ENCODE data around the gene EHBP1.

The EHBP1 gene

GRCh38 chr2:63023444-63023843, 317.9 kb downstream of the EHBP1 start:
- no peaks in the 10 kb centered on the region for H3K9me3 ChIP-seq (ENCODE audit: insufficient read depth, low read depth, low read length)
- no peaks in the 10 kb centered on the region; the same call in 1 of the 2 replicates for H3K36me3 ChIP-seq (ENCODE audit: insufficient read depth, low read length)
- H3K9ac ChIP-seq (ENCODE audit: low read depth, low read length): no peak overlapping the region
- no peak overlapping the region for H3K4me3 ChIP-seq (ENCODE audit: low read length)
- no peak overlapping the region for H3K27ac ChIP-seq (ENCODE audit: low read depth, low read length)
- 0% methylated on average over 1 of the region's 1 CpG for WGBS
- no peaks in the 10 kb centered on the region for H3K27me3 ChIP-seq (ENCODE audit: insufficient read depth, low read length)
- no peaks in the 10 kb centered on the region for H3K4me1 ChIP-seq (ENCODE audit: insufficient read depth, low read length)

- Histone ChIP-seq H3K27ac (ENCODE audit: low read depth, low read length) (no peak overlapping the region), H3K36me3 (ENCODE audit: insufficient read depth, low read length) (no peaks in the 10 kb centered on the region; the same call in 1 of the 2 replicates), H3K4me3 (ENCODE audit: low read length) (no peak overlapping the region), H3K4me1 (ENCODE audit: insufficient read depth, low read length) (no peaks in the 10 kb centered on the region), H3K9me3 (ENCODE audit: insufficient read depth, low read depth, low read length) (no peaks in the 10 kb centered on the region), H3K9ac (ENCODE audit: low read depth, low read length) (no peak overlapping the region), H3K27me3 (ENCODE audit: insufficient read depth, low read length) (no peaks in the 10 kb centered on the region)
- 79% methylated on average over 1 of the region's 2 CpGs for WGBS
These were observed 321.7 kb downstream of the EHBP1 start for GRCh38 chr2:63027220-63027619.

- Histone ChIP-seq H3K27me3 (ENCODE audit: insufficient read depth, low read length) (no peaks in the 10 kb centered on the region), H3K4me1 (ENCODE audit: insufficient read depth, low read length) (peaks cover under 1% of the 10 kb centered on the region; the same call in 1 of the 2 replicates), H3K9me3 (ENCODE audit: insufficient read depth, low read depth, low read length) (no peaks in the 10 kb centered on the region), H3K27ac (ENCODE audit: low read depth, low read length) (no peak overlapping the region), H3K9ac (ENCODE audit: low read depth, low read length) (no peak overlapping the region), H3K4me3 (ENCODE audit: low read length) (no peak overlapping the region), H3K36me3 (ENCODE audit: insufficient read depth, low read length) (no peaks in the 10 kb centered on the region; the same call in 1 of the 2 replicates)
- WGBS: 93% methylated on average over 1 of the region's 1 CpG
These were observed 323.5 kb downstream of the EHBP1 start for GRCh38 chr2:63029058-63029457.

GRCh38 chr2:63034526-63034925, 329.0 kb downstream of the EHBP1 start:
- no peaks in the 10 kb centered on the region for H3K9me3 ChIP-seq (ENCODE audit: insufficient read depth, low read depth, low read length)
- H3K27me3 ChIP-seq (ENCODE audit: insufficient read depth, low read length): no peaks in the 10 kb centered on the region
- peaks cover 17% of the 10 kb centered on the region for H3K4me1 ChIP-seq (ENCODE audit: insufficient read depth, low read length)
- WGBS: 89% methylated on average over 4 of the region's 4 CpGs
- no peaks in the 10 kb centered on the region for H3K36me3 ChIP-seq (ENCODE audit: insufficient read depth, low read length)
- no peak overlapping the region for H3K9ac ChIP-seq (ENCODE audit: low read depth, low read length)
- H3K4me3 ChIP-seq (ENCODE audit: low read length): no peak overlapping the region
- no peak overlapping the region for H3K27ac ChIP-seq (ENCODE audit: low read depth, low read length)

GRCh38 chr2:63035169-63035568, 329.7 kb downstream of the EHBP1 start:
- peaks cover 17% of the 10 kb centered on the region for H3K4me1 ChIP-seq (ENCODE audit: insufficient read depth, low read length)
- no peaks in the 10 kb centered on the region for H3K27me3 ChIP-seq (ENCODE audit: insufficient read depth, low read length)
- WGBS: 94% methylated on average over 2 of the region's 2 CpGs
- H3K27ac ChIP-seq (ENCODE audit: low read depth, low read length): no peak overlapping the region
- H3K9ac ChIP-seq (ENCODE audit: low read depth, low read length): no peak overlapping the region
- H3K36me3 ChIP-seq (ENCODE audit: insufficient read depth, low read length): no peaks in the 10 kb centered on the region
- no peak overlapping the region for H3K4me3 ChIP-seq (ENCODE audit: low read length)
- no peaks in the 10 kb centered on the region for H3K9me3 ChIP-seq (ENCODE audit: insufficient read depth, low read depth, low read length)

GRCh38 chr2:63035660-63036059, 330.1 kb downstream of the EHBP1 start:
- no peak overlapping the region for H3K4me3 ChIP-seq (ENCODE audit: low read length)
- no peaks in the 10 kb centered on the region for H3K9me3 ChIP-seq (ENCODE audit: insufficient read depth, low read depth, low read length)
- no peaks in the 10 kb centered on the region for H3K27me3 ChIP-seq (ENCODE audit: insufficient read depth, low read length)
- WGBS: 96% methylated on average over 2 of the region's 4 CpGs
- no peak overlapping the region for H3K27ac ChIP-seq (ENCODE audit: low read depth, low read length)
- no peaks in the 10 kb centered on the region for H3K36me3 ChIP-seq (ENCODE audit: insufficient read depth, low read length)
- H3K9ac ChIP-seq (ENCODE audit: low read depth, low read length): no peak overlapping the region
- peaks cover 22% of the 10 kb centered on the region for H3K4me1 ChIP-seq (ENCODE audit: insufficient read depth, low read length)

- H3K27me3 ChIP-seq (ENCODE audit: insufficient read depth, low read length): peaks cover 4% of the 10 kb centered on the region; the same call in 1 of the 2 replicates
- peaks cover 43% of the 10 kb centered on the region for H3K4me1 ChIP-seq (ENCODE audit: insufficient read depth, low read length)
- H3K27ac ChIP-seq (ENCODE audit: low read depth, low read length): no peak overlapping the region
- no peaks in the 10 kb centered on the region for H3K9me3 ChIP-seq (ENCODE audit: insufficient read depth, low read depth, low read length)
- H3K4me3 ChIP-seq (ENCODE audit: low read length): no peak overlapping the region
- no peaks in the 10 kb centered on the region for H3K36me3 ChIP-seq (ENCODE audit: insufficient read depth, low read length)
- 94% methylated on average over 4 of the region's 4 CpGs for WGBS
- H3K9ac ChIP-seq (ENCODE audit: low read depth, low read length): no peak overlapping the region
These were observed 332.5 kb downstream of the EHBP1 start for GRCh38 chr2:63038034-63038433.

GRCh38 chr2:63040586-63040985, 335.1 kb downstream of the EHBP1 start:
- H3K27me3 ChIP-seq (ENCODE audit: insufficient read depth, low read length): peaks cover 17% of the 10 kb centered on the region
- no peak overlapping the region for H3K4me3 ChIP-seq (ENCODE audit: low read length)
- no peak overlapping the region for H3K9ac ChIP-seq (ENCODE audit: low read depth, low read length)
- H3K36me3 ChIP-seq (ENCODE audit: insufficient read depth, low read length): no peaks in the 10 kb centered on the region
- H3K27ac ChIP-seq (ENCODE audit: low read depth, low read length): no peak overlapping the region
- peaks cover 48% of the 10 kb centered on the region for H3K4me1 ChIP-seq (ENCODE audit: insufficient read depth, low read length)
- 88% methylated on average over 1 of the region's 1 CpG for WGBS
- no peaks in the 10 kb centered on the region for H3K9me3 ChIP-seq (ENCODE audit: insufficient read depth, low read depth, low read length)

- Histone ChIP-seq H3K4me1 (ENCODE audit: insufficient read depth, low read length) (peaks cover 56% of the 10 kb centered on the region), H3K27ac (ENCODE audit: low read depth, low read length) (no peak overlapping the region), H3K9ac (ENCODE audit: low read depth, low read length) (no peak overlapping the region), H3K9me3 (ENCODE audit: insufficient read depth, low read depth, low read length) (no peaks in the 10 kb centered on the region), H3K36me3 (ENCODE audit: insufficient read depth, low read length) (no peaks in the 10 kb centered on the region), H3K4me3 (ENCODE audit: low read length) (no peak overlapping the region), H3K27me3 (ENCODE audit: insufficient read depth, low read length) (peaks cover 27% of the 10 kb centered on the region)
- WGBS: 86% methylated on average over 1 of the region's 1 CpG
These were observed 336.1 kb downstream of the EHBP1 start for GRCh38 chr2:63041592-63041991.

GRCh38 chr2:63044362-63045327, 339.1 kb downstream of the EHBP1 start:
- Histone ChIP-seq H3K4me1 (ENCODE audit: insufficient read depth, low read length) (peaks cover 60% of the 10 kb centered on the region), H3K36me3 (ENCODE audit: insufficient read depth, low read length) (no peaks in the 10 kb centered on the region), H3K9ac (ENCODE audit: low read depth, low read length) (peak overlapping the region; percentile 51), H3K27me3 (ENCODE audit: insufficient read depth, low read length) (peaks cover 58% of the 10 kb centered on the region), H3K4me3 (ENCODE audit: low read length) (peak overlapping the region; percentile 82), H3K27ac (ENCODE audit: low read depth, low read length) (peak overlapping the region; percentile 71), H3K9me3 (ENCODE audit: insufficient read depth, low read depth, low read length) (no peaks in the 10 kb centered on the region)
- 1% methylated on average over 36 of the region's 36 CpGs for WGBS

- H3K9ac ChIP-seq (ENCODE audit: low read depth, low read length): no peak overlapping the region; the same call in 1 of the 2 replicates
- WGBS: 4% methylated on average over 6 of the region's 7 CpGs
- no peak overlapping the region for H3K27ac ChIP-seq (ENCODE audit: low read depth, low read length)
- H3K9me3 ChIP-seq (ENCODE audit: insufficient read depth, low read depth, low read length): no peaks in the 10 kb centered on the region
- H3K36me3 ChIP-seq (ENCODE audit: insufficient read depth, low read length): no peaks in the 10 kb centered on the region
- peaks cover 48% of the 10 kb centered on the region for H3K4me1 ChIP-seq (ENCODE audit: insufficient read depth, low read length)
- H3K27me3 ChIP-seq (ENCODE audit: insufficient read depth, low read length): peaks cover 74% of the 10 kb centered on the region
- H3K4me3 ChIP-seq (ENCODE audit: low read length): peak overlapping the region; percentile 82; the same call in 1 of the 2 replicates
These were observed 341.0 kb downstream of the EHBP1 start for GRCh38 chr2:63046552-63046951.
